GM18858 (cell line): ENCODE measurements around the gene DERL2.

Source experiments
- ATAC-seq: cut with Tn5 transposase; IDR thresholded peaks from one replicate; pipeline ENCODE4 v1.9.1; 2021; ENCODE audit not compliant: unreplicated experiment

DERL2 gene

DNA sequence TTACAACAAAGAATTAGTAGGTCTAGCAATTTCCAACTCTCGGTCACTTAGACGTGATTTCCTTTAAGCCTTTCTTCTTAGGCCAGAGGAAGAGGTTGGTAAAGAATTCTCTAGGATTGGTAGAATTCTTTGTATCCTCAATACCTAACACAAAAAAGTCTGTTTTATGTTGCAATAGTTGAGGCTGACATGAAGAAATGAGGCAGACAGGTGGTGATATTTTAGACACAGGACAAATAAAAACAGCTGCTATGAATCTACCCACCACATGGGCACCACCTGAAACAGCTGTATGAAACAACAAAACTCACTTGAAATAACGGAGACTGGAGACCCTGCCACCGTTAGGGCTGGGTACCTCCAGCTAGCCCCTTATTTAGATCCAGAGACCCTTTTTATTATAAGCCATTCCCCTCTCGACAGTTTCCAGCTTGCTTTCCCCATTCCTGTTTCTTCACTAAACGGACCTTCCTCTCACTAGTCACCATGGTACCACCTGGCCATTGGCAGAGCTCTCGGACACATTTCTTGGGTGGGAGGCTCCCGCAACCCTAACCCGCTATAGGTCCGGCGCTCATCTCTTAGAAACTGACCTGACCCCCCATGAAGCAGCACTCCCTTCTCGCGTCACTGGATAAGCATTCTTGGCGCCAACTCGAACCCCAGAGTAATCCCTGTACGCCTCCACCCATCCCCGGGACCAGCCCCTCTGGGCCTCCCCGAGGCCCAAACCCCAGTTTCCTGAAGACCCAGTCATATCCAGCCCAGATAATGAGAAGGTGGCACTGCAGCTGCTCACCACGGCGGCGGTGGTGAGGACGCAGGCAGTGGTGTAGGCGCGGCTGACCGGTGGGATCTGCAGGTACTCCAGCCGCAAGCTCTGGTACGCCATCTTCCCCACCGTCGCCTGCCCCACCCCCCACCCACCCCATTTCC, at the start of gene DERL2:
Gene DERL2, minus strand, starts transcription at position 909 of the 936 bp plus-strand sequence. Its CDS starts 17 bp downstream, at position 892.
- peak; percentile 15 for ATAC-seq

DNA sequence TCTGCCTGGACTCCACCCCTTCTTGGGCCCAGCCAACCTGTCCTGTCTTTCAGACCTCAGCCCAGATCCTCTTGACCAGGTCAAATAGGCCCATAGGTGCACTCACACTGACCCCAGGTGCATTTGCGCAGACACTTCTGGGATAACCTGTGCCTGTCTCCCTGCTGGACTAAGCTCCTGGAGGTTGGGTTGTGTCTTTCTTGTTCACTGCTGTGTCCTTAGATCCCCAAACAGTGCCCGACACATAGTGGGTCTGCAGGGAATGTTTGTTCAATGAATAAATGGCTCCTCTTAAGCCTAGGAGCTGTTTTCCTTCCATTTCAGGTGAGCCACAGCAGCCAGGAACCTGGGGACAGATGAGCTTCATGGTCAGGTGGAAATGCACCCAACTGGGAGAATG, 49.5 kb upstream of the DERL2 start:
- no peak for ATAC-seq

DNA sequence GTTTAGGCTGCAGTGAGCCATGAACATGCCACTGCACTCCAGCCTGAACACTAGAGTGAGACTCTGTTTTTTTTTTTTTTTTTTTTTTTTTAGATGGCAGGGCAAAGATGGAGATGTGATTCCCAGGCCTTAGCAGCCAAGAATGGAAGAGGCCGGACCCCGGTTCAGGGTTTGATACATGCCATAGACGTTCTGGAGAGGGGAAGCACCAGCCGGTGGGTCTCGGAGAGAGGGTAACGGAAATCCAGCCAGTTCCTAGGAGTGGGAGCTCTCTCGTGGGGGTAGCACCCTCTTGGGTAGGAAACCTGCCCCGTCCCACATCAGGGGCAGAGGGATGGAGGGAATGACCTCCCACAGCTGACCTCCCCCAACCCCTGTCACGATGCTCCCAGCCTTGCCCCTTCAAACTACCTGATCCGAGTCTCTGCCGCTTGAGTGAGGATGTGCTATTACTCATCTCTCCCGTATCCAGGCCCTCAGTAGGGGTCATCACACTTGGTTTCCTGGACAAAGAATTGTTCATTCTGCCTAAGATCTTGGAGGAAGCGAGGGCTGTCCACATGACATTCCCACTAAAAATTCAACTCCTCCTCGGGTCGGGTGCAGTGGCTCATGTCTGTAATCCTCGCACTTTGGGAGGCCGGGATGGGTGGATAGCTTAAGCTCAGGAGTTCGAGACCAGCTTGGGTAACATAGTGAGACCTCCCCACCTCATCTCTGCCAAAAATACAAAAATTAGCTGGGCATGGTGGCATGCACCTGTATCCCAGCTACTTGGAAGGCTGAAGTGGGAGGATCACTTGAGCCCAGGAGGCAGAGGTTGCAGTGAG, 47.7 kb upstream of the DERL2 start:
- ATAC-seq, result no peak

DNA sequence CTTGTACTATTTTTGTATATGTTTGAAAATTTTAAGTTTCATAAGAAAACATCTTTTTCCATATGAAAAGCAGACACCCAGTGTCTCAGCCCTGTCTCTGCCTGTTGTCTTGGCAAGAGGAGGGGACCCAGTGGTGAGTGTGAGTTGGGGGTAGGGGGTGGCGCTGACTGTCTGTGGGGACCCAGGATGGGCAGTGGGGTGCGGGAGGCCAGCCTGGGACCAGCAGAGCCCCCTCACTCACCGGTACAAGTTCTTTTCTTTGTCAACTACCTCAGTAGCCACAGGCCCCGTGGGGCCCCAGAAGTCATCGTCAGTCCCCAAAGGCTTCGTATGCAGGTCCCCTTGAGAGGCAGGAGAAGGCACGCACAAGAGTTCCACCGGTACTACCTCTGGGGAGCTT, 46.6 kb upstream of the DERL2 start:
- no peak for ATAC-seq

DNA sequence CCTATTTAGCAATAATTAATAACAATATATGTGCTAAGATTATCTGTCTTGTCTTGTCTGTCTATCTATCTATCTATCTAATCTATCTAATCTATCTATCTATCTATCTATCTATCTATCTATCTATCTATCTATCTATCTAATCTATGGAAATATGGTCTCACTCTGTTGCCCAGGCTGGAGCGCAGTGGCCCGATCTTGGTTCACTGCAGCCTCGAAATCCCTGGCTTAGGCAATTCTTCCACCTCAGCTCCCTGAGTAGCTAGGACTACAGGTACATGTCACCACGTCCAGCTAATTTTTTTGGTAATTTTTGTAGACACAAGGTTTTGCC, 45.1 kb upstream of the DERL2 start:
- no peak for ATAC-seq

DNA sequence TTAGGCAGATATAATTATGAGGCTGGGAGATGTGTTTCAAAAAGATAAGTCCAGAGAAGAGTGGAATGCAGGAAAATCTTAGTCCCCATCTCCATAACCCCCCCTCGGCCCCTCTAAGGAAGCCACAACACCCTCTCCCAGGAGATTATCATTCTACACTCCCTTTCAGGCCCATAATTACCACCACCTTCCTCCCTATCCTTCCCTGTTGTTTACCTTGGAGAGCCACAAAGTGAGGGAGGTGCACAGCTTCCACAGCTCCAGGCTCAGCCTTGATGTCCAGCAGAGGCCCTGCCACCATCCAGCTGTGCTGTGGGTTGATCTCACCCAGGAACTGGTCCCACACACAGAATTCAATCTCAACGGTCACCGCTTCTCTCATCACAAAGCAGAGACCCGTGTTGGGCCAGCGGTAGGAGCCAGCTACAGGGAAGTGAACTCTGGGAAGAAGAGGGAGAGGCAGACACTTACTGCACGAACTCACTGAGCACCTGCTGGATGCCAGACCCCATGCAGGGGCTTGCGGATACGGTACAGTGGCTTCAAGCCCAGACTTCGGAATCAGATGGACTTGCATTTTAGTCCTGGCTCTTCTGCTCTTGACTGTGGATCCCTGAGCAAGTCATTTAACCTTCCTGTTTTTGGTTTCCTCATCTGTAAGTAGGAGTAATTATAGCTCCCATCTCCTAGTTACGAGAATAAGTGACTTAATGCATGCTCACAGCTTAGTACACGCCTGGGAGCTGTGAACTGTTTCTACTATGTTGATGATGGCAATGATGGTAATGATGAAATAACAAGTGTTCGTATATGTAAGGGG, 44.5 kb upstream of the DERL2 start:
- no peak for ATAC-seq

DNA sequence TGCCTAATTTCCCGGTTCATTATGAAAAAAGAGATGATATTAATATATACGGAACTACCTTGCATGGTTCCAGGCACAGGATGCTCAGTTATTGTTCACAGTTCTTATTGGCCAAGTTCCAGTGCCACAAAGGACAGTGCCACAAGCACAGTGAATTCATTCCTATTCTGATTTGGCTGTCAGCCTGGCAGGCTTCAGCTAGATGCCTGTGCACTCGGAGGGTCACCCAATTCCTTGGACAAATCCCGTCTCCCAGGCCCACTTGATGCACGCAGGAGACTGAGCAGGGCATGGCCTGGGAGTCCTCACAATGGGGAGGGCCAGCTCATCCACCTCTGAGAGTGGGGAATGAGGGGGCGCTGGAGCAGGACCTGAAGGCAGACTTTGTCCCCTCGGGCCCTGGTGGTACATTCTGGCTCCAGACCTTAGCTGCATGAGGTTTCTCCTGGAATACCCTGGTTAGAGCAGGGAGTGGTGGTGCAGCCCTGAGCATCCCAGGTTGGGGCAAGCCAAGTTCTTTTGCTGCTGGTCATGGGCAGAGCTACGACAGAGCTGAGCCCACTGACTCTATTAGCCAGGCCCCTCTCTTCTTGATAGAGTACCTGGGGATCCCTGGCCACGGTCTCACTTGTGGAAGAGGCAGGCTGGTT, 41.7 kb upstream of the DERL2 start:
- ATAC-seq, result no peak

DNA sequence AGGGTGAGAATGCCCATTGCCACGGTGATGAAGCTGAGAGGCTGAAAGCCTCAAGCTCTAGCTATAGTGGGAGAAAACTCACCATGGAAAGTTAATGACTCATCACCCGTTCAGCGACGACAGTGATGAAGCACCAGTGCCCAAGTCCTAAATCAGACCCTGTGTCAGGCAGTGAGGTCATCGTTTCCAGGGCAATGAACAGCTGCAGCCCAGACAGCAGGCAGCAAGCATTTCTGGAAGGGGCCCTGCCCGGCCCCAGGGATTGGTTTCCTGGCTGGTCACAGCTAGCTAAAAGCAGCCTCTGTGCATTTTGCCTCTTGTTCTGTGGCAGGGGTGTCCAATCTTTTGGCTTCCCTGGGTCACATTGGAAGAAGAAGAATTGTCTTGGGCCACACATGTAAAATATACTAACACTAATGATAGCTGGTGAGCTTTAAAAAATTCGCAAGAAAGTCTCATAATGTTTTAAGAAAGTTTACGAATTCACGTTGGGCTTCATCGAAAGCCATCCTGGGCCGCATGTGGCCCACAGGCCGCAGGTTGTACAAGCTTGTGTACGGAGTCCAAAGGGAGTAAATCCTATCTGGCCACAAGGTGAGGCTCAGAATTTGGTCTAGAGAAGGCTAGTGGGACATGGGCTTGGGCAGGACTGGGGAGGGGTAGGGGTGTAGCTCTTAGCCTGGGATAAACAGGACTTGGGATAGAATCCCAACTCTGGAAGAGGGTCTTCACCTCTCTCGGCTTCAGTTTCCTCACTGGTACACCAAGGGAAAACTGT, 41.0 kb upstream of the DERL2 start:
- ATAC-seq, result no peak

DNA sequence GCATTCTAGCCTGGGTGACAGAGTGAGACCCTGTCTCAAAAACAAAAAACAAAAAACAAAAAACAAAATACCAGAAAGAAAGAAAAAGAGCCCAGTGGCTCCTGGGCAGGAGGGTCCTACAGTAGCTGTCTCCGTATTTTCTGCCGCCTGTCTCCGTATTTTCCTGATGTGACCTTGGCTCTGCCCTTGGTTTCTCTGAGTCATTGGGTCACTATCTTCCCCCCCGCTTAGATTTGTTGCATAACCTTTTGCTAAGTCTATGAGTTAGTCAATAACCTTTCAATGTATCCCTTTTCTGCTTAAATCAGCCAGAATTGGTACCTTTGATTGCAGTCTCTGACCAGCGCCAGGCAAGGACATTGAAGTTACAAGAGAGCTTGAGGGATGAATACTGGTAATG, 37.3 kb upstream of the DERL2 start:
- no peak for ATAC-seq

DNA sequence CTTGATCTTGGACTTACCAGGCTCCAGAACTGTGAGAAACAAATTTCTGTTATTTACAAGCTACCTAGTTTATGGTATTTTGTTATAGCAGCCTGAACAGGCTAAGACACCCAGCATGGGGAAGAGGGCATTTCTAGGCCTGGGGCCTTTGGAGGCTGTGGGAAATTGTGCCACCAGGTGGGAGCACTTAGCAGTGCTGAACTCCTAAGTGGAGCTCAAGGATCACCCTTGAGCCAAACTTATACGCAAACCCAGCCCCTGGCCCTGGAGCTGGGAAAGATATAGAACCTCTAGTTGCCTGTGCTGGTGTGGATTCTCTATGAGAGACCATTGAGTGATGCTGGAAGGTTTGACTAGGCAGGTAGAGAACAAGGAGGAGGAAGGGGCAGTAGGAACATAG, 36.5 kb upstream of the DERL2 start:
- ATAC-seq, result no peak

DNA sequence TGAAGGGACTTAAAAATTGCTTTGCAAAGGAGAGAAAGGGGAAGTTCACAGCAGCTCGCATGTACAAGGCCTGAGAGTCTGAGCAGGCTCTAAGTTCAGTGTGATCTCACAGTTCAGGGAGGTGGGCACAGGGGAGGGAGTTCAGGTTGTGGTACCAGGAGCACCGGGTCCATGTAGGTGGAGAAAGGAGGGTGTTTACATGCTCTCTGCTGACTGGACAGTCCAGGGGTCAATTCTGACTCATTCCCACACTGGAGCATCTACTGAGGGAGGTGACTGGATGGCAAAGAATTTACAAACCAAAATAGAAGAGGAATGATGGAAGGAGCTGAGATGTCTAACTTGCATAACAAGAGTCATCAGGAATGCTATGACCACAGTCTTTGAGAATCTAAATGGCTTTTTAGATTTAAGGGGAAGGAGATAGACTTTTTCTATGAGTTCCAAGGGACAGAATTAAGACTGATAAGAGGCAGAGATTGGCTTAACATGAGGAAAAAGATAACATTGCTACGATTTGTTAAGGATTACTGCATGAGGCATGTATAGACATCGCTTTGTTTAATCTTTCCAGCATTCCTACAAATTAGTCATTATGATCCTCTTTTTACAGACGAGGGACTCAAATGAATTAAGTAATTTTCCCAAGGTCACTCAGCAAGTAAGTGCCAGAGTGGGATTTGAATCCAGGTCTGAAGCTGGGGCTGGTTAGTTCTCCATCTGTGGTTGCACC, 30.2 kb upstream of the DERL2 start:
- no peak for ATAC-seq

DNA sequence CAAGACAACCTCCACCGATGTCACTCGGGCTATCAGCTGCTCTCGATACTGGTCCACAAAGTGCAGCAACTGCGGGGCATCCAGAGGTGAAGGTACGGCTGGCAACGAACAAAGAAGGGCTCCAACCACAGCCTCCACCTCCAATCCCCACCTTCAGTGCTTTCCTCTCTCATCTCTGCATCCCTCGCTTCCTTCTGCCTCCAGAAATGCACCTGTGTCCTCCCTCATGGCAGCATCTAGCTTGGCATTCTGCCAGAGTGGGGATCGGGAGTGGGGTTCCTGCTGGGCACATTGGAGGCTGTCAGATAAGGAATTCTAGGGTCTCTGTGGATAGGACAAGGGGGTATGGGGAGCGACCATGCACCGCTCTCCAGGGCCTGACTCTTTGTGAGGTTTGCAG, 29.0 kb upstream of the DERL2 start:
- no peak for ATAC-seq

DNA sequence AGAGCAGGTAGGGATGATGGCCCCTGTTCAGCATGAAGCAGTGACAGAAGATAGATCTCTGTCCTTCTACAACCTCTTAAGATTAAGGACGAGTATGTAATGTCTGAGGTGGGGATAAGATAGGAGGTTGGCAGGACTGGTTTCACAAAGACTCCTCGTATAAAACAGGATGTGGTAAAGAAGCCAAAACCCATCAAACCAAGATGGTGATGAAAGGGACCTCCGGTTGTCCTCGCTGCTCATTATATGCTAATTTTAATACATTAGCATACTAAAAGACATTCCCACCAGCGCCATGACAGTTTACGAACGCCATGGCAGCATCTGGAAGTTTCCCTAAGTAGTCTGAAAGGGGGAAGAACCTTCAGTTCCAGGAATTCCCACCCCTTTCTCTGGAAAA, 27.6 kb upstream of the DERL2 start:
- no peak for ATAC-seq

DNA sequence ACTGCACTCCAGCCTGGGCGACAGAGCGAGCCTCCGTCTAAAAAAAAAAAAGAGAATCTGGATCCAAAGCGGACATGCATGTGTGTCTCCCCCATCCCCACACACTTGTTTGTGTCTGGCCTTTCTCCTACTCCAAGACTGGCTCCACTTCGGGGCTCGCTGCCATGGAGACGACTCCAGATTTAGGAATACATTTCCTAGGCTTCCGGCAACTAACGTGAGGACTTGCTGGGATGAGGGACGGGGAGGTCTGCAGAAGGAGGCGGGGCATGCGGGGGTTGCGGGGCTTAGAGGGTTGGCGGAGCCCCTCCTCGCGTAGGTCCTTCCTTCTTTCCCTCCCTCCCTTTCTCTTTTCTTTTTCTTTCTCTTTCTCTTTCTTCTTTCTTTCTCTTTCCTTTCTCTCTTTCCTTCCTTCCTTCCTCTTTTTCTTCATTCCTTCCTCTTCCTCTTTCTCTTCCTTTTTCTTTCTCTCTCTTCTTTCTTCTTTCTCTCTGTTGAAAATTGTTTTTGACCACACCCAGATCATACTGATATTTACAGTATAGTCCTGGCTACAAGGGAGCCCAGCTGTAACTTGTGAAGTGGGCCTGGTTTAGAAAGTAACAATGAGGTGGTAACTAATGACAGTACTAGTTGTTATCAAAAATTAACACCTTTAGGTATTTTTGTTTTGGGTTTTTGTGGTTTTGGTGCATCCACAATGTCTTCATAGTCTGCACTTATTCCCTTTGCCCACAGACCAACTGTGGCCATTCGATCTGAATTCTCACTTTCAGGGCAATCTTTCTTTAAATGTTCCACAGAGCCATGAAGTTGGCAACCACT, 25.6 kb upstream of the DERL2 start:
- no peak for ATAC-seq

DNA sequence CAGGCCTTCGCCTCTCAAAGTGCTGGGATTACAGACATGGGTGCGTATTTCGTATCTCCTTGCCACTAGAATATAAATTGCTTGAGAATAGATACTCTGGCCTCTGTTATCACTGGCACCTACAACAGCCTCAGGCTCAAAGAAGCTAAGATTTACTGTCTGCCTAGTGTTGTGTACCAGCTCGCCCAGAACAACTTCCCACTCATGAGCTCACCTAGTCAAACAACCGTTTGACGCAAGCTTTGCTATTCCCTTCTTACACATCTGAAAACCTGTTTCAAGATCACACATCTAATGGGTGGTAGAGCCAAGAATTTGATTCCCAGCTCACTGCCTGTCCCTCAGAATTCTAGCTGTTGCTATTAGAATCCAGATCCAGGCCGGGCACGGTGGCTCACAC, 24.8 kb upstream of the DERL2 start:
- no peak for ATAC-seq

DNA sequence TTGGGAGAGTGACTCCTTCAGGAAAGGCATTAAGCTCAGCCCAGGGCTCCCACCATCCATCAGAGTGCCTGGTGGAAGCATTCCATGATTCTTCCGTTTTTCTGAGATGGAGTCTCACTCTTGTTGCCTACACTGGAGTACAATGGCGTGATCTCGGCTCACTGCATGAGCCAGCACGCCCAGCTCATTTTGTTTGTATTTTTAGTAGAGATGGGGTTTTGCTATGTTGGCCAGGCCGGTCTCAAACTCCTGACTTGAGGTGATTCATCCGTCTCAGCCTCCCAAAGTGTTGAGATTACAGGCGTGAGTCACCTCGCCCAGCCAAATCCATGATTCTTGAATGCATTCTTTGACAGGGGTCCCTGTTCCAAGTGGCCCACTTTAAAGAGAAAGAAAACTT, 23.5 kb upstream of the DERL2 start:
- no peak for ATAC-seq

DNA sequence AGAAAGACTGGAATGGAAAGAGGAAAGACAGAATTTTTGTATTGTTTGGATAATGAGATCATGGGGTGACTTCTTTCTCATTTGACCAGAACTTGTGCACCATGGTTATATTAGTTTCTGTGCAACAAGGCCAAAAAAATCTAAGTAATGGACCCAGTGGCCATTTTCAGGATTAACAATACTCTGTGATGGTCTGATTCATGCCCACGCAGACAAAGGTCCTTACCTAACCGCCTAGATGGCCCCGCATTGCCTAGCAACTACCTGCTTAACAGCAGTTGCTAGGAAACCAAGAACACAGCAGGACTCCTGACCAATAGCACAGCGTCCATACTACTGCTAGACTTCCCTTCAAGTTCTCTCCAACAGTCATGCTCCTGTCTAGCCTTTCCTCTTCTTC, 22.8 kb upstream of the DERL2 start:
- no peak for ATAC-seq

DNA sequence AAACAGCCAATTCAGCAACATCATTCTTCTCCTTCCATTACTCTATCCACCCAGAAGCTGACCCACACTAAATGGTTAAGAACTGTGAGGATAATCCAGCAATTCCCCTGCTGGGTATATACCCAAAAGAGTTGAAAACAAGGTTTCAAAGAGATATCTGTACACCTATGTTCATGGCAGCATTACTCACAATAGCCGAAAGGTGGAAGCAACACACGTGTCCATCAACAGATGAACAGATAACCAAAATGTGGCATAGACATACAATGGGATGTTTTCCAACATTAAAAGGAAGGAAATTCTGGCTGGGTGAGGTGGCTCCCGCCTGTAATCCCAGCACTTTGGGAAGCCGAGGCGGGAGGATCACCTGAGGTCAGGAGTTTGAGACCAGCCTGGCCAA, 20.3 kb upstream of the DERL2 start:
- ATAC-seq, result no peak

DNA sequence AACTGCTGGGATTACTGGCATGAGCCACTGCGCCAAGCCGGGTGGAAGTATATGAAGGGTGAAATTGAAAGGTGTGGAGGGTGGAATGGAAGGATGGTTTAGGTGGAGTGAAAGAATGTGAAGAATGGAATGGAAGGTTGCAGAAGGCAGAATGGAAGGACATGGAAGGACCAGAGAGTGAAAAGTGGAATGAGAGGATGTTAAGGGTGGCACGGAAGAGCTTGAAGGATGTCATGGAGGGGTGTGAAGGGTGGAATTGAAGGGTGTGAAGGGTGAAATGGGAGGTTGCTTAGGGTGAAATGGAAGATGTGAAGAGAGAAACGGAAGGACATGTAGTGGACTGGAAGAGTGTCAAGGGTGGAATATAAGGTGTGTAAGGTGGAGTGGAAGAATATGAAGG, 16.6 kb upstream of the DERL2 start:
- no peak for ATAC-seq
